ENCODE measurements around the gene CERS6.

The CERS6 gene

DNA sequence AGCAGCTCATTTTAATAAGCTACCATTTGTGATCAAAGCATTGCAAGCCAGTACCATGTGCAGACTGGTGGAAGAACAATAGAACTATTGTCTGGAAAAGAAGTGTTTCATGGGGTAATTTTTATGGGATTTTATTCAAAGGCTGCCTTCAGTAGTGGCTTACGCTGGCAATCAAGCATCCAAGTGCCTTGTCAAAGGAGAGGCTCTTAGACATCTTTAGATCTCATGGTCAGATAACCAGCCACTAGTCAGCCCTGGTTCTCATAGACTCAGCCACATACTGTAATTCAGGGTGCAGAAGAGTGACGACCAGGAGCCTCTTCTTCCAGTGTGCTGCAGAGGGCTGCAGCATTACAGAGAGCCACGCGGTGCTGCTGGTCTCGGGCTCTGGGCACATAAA is 247.9 kb downstream of the CERS6 start:
- DNase-seq (ENCODE audit: low read depth) = no peak

DNA sequence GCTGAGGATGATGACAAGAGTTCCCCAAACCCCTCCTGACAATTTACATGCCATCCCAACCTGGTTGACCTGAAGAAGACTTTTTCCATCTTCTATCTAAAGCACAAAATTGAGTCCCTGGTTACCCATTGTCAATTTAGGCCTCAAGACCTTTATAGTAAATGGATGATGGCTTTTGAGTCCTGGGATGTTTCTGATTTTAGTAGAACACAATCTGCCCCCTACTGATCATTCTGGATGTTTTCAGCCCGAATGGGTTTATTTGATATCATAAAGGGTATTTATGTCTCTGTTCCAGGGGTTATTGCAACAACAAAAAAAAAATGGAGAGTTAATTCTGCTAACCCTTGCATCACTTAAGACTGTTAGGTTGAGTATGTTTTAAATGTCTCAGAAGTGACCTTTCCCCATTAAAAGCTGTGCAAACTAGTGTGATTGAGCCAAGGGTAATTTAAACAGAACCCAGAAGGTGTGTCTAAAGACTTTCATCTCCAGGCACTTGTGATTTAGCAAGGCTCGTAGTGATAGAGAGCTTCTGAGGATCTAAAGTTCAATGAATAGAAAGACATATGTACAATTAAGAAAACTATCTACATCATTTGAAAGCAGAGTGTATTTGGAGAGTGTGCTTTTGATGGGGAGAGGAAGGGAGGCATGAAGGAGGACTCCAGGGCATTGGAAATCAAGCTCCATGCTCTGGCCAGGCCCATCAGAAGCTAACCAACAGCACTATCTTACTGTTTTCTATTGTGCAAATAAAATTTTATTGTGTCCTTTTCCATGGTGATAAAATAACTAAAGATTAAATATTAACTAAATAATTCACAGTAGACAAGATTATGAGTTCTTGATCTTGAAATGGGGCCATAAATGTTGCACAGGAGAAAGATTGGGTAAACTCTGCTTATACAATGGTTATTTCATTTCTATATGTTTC is 249.7 kb downstream of the CERS6 start:
- DNase-seq (ENCODE audit: low read depth) = no peak

DNA sequence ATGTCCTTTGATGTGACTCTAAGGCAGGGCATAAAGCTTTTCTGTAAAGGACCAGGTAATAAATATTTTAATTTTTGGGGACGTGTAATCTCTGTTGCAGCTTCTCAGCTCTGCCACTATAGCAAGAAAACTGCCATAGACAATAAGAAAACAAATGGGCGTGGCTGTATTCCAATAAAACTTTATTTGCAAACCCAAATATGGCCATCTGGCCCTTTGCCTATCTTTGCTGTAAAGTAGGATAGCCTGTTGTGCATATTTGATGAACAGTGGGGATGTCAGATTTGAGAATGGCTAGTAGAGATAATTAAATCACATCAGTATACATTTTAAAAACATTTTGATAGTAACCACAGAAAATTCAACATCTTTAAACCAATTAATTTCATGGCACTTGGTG is 250.7 kb downstream of the CERS6 start:
- DNase-seq (ENCODE audit: low read depth) = no peak

DNA sequence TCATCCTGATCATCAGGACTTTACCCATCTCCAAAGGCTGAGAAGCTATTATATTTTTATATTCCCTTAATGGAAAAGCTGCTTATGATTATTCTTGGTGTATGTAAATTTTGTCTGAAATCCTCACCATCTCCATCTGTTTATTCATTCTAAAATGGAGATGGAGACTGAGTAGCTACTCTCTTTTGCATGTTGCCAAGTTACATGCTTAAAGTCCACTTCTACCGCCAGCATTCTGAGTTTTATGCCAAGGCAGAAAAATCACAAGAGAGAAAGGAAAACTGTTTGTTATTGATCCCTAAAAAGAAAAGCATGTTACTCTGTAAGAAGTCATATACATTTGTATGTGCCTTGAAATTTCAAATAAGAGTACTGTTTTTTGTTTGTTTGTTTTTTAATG is 252.0 kb downstream of the CERS6 start:
- no peak for DNase-seq (ENCODE audit: low read depth)

DNA sequence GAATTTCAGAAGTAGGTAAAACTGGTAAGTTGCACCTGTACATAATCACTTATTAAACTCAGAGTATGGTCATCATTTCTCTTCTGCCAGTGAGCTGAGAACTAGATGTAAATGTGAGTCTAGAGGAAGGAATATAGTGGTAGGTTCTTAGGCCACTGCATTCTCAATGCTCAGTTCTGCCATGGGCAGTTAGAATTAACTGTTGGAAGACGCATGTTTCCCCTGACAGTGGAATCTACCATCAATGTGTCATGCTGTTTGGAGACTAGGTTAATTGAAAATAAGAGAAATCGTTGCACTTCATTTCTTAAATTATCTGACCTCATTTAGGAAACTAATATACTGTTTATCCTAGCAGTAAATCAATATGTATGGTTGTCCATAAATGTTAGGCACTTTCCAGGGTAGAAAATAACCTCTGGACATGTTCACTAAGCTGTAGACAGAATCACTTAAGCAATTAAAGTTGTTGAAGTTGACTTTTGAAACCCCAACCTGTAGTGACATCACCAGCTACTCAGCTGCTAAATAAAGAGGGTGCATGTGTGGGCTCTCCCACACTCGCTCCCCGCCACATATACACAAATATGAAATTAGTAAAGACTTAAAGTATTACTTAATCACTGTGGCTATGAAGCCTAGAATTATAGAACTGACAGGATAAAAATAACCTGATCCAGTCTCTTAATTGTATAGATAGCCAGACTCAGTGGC is 254.8 kb downstream of the CERS6 start:
- no peak for DNase-seq (ENCODE audit: low read depth)

DNA sequence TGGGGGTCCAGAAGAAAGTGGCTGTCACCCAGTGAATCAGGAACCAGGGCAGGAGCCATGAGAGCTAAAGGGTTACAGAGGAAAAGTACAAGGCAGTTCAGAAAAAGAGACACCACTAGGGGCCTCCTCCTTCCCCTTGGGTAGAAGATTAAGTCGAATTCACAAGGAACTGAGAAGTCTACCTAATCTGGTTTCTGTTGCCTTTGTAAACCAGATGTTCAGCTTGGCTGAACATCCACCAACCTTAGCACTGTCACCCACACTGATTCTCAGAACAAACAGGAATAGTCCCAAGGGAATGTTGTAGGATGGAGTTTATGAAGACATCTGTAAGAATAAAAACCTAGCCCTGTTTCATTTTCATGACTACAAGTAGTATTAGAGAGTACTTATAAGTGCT is 256.0 kb downstream of the CERS6 start:
- no peak for DNase-seq (ENCODE audit: low read depth)

DNA sequence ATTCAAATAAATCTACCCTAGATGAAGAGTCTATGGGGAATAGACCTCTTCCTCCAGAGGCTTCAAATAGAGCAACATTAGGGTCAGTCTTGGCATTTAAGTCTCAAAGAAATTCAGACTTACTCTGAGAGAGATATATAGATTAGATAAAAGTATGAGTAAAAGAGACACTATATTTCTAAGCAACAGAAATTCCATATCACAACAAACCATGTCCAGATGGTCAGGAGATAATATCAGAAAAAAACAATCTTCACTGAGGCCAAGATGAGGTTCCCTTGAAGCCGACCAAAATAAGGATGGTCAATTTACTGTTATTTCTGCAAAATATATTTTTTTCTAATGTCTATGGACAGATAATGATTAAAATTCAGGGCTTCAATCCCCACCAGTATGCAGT is 257.3 kb downstream of the CERS6 start:
- no peak for DNase-seq (ENCODE audit: low read depth)

DNA sequence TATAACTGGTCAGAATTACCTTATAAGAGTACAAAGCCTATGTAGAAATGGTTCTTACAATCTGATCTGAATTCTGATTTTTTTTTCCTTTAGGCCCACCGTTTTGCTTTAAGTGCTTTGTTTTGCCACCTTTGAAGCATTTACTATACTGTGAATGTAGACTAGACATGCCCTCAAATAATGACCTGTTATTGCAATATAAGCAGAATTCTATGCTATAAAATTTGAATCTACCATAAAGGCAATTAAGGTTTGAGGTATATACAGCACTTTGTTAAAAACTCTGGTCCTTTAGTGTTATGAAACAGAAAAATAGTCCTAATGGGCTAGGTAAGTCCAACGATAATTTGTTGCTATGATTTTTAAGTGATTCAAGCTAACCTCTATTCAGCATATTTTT is 259.8 kb downstream of the CERS6 start:
- no peak for DNase-seq (ENCODE audit: low read depth)

DNA sequence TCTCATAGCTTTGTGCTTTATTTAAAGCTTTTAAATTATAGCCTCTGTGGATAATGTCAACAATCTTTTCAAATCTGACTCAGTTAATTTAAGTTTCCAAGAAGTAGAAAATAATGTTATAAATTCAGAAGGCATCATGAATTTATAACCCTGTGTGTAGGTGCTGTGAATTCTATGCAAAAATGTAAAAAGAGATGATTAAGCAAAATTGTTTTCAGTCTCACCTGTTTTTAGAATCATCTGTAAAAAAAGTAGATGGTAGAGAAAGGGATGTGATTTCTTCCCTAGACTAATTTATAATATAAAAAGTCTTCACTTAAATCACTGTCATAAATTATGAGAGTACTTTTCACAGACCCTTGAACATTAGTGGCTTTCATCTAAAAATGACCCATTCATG is 260.8 kb downstream of the CERS6 start:
- DNase-seq (ENCODE audit: low read depth) = no peak

DNA sequence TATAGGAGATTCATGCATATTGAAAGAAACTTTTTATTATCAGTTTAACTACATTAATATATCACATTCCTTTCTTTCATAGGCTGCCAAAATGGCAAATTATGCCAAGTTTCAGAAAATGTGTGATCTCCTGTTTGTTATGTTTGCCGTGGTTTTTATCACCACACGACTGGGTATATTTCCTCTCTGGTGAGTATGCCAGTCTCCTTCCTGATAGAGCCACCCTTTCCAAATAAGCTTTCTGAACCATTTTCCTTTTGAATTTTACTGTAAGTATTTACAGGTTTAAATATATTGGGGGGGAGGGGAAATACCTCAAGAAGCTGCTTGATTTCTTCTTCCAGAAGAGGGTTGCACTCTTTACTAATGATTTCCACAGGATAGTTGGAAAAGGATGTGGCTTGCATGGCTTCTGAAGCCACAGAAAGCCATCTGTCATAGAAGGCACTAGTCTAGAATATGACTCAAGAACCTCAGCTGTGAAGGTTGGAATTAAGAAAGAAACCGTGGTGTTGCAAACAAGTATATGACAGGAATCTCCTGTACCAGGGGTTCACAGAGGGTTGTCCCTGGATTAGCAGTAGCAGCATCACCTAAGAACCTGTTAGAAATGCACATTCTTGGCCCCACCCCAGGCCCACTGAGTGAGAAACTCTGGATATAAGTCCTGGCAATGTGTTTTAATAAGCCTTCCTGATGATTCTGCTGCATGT is 261.9 kb downstream of the CERS6 start:
- no peak for DNase-seq (ENCODE audit: low read depth)

DNA sequence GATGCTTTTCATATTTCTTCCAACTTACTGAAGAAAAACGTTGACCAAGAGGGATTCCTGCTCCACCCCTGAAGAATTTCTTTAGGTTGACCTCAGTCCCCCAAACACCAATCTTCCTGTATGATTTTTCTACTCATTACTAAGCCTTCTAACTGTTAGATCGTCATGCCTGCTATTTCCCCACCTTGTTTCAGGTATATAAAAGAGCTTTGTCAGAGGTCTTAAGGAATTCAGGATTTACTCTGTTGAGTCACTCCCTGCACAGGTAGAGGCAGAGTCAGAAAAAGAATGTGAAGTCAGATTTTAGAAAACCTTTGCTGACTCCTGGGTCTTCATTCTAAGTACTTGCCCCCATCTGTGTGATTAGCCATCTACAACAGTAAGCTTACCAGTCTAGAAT is 262.6 kb downstream of the CERS6 start:
- no peak for DNase-seq (ENCODE audit: low read depth)

DNA sequence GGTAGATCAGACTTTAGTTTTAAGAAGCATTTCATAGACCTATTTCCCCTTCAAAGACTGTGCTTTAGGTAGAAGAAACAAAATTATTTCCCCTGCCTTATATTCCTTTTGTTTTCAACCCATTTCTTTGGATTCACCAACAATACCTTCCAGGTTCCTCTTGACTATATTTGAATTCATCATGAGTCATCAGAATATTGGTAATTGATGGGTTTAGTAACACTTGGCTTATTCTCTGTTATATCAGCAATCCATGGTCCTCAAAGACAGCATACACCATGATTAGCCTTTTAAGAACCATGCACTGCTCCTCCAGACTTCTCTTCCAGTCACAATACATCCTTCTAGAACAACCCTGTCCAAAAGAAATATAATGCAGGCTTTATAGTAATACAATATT is 263.4 kb downstream of the CERS6 start:
- no peak for DNase-seq (ENCODE audit: low read depth)

DNA sequence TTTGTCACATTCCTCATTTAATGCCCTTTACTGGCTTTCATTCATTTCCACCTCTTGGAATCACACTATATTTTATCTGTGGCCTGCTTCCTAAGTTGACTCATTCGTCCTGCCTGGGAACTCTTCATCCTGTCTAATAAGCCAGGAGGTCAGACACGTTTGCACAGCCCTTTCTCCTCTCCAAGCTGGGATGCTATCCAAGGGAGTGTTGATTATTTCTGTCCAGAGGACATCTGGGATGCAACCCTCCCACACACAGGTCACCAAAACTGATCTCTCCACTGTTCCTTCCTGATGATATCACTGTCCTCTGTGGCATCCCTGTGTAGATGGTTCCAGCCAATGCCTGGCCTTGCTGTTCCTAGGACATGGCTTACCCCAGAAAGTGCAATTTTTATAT is 266.5 kb downstream of the CERS6 start:
- no peak for DNase-seq (ENCODE audit: low read depth)

DNA sequence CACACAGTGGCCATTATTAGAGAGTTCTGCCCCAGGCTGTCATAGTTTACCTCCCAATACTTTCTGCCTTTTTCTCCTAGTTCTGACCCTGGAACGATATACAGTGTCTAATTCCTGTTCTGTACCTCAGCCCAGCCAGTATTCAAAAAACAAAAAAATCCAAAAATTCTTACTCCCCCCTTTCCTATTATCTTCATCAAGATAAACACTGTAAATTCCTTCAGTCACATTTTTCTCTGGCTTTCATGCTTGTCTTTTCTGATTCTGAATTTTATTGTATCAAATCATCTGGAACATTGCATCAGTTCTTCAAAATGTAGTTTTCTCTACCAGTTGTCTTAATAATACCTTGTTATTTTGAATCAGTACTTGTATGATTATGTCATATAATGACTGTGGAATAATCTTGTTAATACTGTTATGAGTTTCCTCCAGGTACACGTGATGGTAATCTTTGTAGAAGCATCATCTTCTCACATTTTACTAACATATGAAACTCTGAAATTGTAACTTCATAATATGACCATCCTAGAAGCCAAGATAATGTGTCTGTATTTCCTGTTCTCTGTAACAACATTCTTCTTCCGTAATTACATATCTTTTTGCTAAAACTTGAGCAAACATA is 267.3 kb downstream of the CERS6 start:
- DNase-seq (ENCODE audit: low read depth) = no peak

DNA sequence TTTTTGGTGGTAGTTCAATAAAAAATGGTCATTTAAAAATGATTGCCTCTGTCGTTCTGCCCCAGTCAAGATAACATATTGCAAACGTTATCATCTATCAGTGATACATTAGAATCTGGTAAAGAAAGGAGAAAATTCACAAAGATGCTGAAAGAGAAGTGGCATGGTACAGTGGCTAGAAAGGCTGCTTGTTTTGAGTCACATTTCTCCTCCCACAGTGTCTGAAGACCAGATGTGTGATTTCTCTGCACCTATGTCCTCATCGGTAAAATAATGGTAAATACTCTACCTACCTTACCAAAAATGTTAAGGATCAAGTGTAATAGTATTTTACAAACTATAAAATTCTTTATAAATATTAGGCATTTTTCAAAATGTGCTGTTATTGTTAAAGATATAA is 270.3 kb downstream of the CERS6 start:
- DNase-seq (ENCODE audit: low read depth) = no peak

DNA sequence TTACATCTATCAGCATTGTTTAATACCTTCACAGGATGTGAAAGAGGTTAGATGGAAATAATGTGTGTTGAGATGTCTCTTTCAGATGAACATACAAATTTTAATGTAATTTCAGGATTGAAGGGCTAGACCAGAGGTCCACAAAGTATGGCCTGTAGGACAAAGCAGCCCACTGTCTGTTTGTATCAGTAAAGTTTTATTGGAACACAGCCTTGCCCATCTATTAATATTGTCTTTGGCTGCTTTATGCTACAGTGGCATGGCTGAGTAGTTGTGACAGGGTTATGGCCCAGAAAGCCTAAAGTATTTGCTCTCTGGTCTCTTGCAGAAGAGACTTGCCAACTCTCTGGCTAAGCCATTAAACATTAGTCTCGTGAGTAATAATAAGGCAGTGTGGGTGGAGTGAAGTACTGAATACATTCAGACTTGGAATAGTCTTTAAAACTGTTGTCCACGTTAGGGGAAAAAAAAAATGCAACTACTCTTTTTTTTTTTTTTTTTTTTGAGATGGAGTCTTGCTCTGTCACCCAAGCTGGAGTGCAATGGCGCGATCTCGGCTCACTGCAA is 271.9 kb downstream of the CERS6 start:
- no peak for DNase-seq (ENCODE audit: low read depth)

DNA sequence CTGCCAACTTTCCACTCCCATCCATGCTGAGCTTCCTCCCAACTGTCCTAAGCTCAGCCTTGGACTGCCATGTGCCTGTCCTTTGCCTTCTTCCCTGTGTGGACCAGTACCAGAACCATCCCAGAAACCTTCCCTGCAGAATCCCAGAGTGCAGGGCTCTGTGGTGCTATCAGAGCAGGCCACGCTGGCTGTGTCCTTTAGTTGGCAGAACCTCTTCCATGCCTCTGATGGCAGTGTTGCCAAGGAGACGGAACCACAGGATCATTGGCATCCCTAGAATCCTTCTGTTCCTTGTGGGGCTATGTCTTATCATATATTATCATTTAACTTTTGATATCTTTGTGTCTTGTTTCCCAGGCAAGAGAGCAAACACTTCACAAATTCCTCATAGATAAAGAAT is 273.4 kb downstream of the CERS6 start:
- DNase-seq (ENCODE audit: low read depth) = no peak

DNA sequence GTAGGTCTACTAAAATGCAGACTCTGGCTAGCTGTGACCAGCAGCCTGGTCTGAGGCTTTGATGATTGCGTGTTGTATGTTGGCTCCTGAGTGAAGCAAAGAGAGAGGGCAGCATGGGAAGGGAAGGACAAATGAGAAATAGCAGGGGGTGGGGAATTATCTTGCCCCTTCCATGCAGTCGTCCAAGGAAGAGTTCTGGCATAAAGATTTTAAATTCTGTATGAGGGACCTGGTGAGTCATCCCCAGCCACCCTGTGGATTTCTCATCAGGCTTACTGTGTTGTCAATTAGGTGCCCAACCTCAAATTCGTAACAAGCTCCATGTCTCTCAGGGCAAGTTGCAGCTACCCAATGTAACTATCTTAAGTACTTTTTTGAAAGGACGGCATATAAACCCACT is 274.3 kb downstream of the CERS6 start:
- DNase-seq (ENCODE audit: low read depth) = no peak

DNA sequence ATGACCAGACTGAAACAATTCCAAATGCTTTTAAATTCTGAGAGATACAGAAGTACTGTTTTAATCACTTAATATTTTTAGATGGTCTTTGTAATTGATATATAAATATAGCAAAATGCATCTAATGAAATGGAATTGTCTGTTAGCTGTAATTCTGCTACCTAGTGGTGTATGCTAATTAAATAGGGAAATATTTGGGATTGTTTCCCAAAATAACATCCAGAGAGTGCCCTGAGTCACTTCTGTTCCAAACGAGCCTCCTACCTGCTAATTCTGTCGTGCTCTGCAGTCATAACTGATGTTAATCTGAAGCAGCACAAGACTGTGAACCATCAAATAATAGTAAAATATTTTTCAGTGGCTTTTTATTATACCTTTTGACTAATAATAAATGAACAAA is 274.9 kb downstream of the CERS6 start:
- no peak for DNase-seq (ENCODE audit: low read depth)

DNA sequence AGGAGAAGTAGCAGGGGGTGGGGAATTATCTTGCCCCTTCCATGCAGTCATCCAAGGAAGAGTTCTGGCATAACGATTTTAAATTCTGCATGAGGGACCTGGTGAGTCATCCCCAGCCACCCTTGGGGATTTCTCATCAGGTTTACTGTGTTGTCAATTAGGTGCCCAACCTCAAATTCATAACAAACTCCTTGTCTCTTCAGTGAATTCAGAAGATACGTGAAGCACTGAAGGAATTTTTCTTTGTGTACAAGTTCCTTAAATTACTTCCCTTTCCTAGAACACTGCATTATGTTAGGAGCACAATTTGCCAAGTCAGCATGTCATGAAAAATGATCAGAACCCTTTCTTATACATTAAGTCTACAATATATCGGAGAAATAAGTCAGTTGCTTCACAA is 275.5 kb downstream of the CERS6 start:
- DNase-seq (ENCODE audit: low read depth) = no peak

DNA sequence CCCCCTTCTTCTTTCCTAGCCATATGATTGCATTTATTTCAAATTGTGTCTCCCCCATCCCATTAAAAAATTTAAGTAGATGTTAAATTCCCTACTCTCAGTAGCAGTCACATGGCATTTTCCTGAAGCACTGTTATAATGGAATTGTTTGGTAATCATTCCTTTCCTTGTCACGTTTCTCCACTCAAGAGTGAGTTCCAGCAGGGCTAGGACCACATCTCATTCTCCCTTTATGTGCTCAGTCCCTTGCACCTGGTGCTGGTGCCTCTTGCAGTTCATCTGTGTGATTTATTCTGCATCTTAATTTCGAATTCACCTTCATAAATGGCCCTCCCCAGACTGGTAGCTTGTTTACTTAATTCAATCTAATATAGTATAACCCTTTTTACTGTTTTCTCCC is 276.0 kb downstream of the CERS6 start:
- DNase-seq (ENCODE audit: low read depth) = no peak

DNA sequence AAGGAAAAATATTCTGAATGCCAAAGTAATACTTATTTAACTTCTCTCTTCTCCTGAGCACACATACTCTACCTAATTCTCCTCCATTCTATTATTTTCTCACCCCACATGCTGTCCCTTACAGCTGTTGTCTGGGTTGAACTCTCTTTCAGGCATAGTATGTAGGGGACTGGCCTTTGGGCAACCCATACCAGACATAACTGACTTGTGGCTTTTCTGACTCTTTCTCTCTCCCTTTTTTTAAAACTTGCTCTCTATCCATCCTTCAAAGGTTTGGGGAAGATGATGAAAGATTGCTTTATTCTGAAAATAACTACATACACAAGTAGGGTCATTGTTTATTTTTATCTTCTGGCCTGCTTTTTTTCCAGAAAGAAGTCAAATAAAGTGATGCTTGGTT is 276.4 kb downstream of the CERS6 start:
- DNase-seq (ENCODE audit: low read depth) = no peak

Data from T-helper 22 cell (primary cell).